Spleen (tissue), 7 donors: ENCODE data around the gene ATP6V1G2.

Experiments used
- POLR2A ChIP-seq, 3 donors: fragments of 450-650 bp; IDR thresholded peaks; one replicate each; pipeline ENCODE4 v1.5.1; 2017; ENCODE audit warnings: antibody characterized with exemption in 3 of 3, mild to moderate bottlenecking in 1 of 3
- TF ChIP-seq, protein P1 (sequence below), 11 experiments: fragments of 200-600 bp in 7 of 11; fragments of 450-650 bp in 4 of 11; sonication (generic) in 4 of 11; IDR thresholded peaks in 8 of 11; conservative IDR thresholded peaks in 3 of 11; 1 replicate in 7 of 11; 2 replicates in 4 of 11; pipeline versions ENCODE4 v1.4.0 to v1.8.0; 2016 to 2021; ENCODE audit warnings: antibody characterized with exemption in 11 of 11, inconsistent platforms in 4 of 11, mild to moderate bottlenecking in 1 of 11
- donor health status: DM: no; HTN: no; CAD: no; lungs with moderate emphysema.
- donor health status: DM: no; HTN: no; CAD: no.
- donor health status: DM: no; HTN: no; CAD: no.

DNA sequence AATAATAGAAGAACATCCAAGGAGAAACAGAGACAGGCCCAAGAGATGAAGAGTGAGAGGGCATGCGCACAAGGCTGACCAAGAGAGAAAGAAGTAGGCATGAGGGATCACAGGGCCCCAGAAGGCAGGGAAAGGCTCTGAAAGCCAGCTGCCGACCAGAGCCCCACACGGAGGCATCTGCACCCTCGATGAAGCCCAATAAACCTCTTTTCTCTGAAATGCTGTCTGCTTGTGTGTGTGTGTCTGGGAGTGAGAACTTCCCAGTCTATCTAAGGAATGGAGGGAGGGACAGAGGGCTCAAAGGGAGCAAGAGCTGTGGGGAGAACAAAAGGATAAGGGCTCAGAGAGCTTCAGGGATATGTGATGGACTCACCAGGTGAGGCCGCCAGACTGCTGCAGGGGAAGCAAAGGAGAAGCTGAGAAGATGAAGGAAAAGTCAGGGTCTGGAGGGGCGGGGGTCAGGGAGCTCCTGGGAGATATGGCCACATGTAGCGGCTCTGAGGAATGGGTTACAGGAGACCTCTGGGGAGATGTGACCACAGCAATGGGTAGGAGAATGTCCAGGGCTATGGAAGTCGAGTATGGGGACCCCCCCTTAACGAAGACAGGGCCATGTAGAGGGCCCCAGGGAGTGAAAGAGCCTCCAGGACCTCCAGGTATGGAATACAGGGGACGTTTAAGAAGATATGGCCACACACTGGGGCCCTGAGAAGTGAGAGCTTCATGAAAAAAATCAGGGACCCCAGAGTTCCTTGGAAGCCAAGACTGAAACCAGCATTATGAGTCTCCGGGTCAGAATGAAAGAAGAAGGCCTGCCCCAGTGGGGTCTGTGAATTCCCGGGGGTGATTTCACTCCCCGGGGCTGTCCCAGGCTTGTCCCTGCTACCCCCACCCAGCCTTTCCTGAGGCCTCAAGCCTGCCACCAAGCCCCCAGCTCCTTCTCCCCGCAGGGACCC, 28.0 kb upstream of the ATP6V1G2 start:
- TF ChIP-seq POLR2A (IDR thresholded peaks at IDR 0.05) = no peak
- TF ChIP-seq, protein P1, sequence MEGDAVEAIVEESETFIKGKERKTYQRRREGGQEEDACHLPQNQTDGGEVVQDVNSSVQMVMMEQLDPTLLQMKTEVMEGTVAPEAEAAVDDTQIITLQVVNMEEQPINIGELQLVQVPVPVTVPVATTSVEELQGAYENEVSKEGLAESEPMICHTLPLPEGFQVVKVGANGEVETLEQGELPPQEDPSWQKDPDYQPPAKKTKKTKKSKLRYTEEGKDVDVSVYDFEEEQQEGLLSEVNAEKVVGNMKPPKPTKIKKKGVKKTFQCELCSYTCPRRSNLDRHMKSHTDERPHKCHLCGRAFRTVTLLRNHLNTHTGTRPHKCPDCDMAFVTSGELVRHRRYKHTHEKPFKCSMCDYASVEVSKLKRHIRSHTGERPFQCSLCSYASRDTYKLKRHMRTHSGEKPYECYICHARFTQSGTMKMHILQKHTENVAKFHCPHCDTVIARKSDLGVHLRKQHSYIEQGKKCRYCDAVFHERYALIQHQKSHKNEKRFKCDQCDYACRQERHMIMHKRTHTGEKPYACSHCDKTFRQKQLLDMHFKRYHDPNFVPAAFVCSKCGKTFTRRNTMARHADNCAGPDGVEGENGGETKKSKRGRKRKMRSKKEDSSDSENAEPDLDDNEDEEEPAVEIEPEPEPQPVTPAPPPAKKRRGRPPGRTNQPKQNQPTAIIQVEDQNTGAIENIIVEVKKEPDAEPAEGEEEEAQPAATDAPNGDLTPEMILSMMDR (IDR thresholded peaks at IDR 0.05 in 8 of 11, conservative IDR thresholded peaks at IDR 0.05 in 3 of 11) = no peak
